ENCODE results near the gene MTCL3.

Gene MTCL3

DNA sequence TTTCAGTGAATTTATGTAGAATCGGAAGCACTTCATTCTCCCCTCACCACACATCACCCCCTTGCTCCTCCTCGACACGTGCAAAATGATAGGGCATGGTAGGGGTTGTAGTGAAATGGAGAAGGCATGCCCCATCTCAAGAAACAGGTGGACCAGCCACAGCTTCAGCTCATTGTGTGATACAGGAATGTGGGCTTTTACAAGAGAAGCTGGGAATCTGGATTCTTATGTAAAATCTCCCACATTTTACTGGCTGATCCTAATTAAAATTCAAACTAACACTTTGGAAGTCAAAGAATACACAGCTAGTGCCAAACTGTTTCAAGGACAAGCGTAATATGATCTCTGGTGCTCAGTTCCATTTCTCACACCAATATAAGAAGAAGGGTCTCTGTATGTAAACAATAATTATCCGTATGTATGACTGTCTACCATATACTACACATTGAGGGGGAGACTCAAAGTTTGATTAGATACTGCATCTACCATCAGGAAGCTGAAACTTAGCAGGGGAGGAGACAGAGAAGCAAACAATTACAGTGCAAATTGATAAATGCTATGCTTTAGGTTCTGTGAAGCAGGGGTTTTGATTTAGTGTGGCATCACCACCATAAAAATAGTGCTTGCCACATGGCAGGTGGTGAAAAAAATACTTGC lies 35.6 kb downstream of the MTCL3 start (continued):
- TF ChIP-seq, protein P1, sequence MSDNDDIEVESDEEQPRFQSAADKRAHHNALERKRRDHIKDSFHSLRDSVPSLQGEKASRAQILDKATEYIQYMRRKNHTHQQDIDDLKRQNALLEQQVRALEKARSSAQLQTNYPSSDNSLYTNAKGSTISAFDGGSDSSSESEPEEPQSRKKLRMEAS (CRISPR knock-in tag; IDR thresholded peaks at IDR 0.05) = peak; percentile 83
- 0 out of 2 replicates have a peak, but pooled peaks have one; percentile 38 for TF ChIP-seq ZBTB21 (CRISPR knock-in tag; IDR thresholded peaks at IDR 0.05; ENCODE audit: borderline replicate concordance)
- 0 out of 2 replicates have a peak, but pooled peaks have one; percentile 58 for TF ChIP-seq SMAD3 (CRISPR knock-in tag; IDR thresholded peaks at IDR 0.05; ENCODE audit: borderline replicate concordance)
- TF ChIP-seq, protein P2, sequence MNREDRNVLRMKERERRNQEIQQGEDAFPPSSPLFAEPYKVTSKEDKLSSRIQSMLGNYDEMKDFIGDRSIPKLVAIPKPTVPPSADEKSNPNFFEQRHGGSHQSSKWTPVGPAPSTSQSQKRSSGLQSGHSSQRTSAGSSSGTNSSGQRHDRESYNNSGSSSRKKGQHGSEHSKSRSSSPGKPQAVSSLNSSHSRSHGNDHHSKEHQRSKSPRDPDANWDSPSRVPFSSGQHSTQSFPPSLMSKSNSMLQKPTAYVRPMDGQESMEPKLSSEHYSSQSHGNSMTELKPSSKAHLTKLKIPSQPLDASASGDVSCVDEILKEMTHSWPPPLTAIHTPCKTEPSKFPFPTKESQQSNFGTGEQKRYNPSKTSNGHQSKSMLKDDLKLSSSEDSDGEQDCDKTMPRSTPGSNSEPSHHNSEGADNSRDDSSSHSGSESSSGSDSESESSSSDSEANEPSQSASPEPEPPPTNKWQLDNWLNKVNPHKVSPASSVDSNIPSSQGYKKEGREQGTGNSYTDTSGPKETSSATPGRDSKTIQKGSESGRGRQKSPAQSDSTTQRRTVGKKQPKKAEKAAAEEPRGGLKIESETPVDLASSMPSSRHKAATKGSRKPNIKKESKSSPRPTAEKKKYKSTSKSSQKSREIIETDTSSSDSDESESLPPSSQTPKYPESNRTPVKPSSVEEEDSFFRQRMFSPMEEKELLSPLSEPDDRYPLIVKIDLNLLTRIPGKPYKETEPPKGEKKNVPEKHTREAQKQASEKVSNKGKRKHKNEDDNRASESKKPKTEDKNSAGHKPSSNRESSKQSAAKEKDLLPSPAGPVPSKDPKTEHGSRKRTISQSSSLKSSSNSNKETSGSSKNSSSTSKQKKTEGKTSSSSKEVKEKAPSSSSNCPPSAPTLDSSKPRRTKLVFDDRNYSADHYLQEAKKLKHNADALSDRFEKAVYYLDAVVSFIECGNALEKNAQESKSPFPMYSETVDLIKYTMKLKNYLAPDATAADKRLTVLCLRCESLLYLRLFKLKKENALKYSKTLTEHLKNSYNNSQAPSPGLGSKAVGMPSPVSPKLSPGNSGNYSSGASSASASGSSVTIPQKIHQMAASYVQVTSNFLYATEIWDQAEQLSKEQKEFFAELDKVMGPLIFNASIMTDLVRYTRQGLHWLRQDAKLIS (CRISPR knock-in tag; IDR thresholded peaks at IDR 0.05; ENCODE audit: borderline replicate concordance) = peak; percentile 55; the same call in 1 of the 2 replicates
- TF ChIP-seq TEAD1 (CRISPR knock-in tag; IDR thresholded peaks at IDR 0.05) = peak; percentile 71; the same call in 1 of the 2 replicates

DNA sequence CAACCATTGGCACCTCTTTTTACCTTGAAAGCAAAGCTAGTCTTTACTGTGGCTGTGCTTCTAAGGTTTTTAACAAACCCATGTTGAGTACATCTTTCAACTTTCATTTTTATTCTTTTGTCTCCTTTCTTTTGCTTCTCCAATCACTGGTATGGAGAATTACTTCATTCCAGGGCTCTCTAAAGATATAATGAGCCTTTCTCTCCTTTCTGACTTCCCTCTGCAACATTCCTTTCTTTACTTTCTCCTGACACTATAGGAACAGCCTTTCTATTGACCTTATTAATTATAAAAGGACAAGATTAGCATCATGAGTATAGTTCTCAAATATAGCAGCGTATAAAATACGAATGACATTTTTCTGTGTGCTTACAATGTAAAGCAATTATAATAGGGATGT lies 36.8 kb downstream of the MTCL3 start:
- H3K36me3 Mint-ChIP-seq = peaks cover 31% of the 10 kb centered on the region
- peak overlapping the region; percentile 87 for H3K27ac Mint-ChIP-seq
- ChIA-PET CTCF (interaction anchor here (1.2 to 9.7 kb wide), 2 partner anchors 33 to 36 kb away, joined by 4 to 106 read pairs; partner anchors contain the start of gene MTCL3), POLR2A (interaction anchor here (1.2 to 1.8 kb wide), 2 partner anchors 33 to 36 kb away, joined by 4 to 7 read pairs; partner anchors contain the start of gene MTCL3)
- no peaks in the 10 kb centered on the region for H3K9me3 Mint-ChIP-seq
- no peak for TF ChIP-seq KAT7 (CRISPR knock-in tag; IDR thresholded peaks at IDR 0.05; ENCODE audit: borderline replicate concordance)
- TF ChIP-seq, protein P3, sequence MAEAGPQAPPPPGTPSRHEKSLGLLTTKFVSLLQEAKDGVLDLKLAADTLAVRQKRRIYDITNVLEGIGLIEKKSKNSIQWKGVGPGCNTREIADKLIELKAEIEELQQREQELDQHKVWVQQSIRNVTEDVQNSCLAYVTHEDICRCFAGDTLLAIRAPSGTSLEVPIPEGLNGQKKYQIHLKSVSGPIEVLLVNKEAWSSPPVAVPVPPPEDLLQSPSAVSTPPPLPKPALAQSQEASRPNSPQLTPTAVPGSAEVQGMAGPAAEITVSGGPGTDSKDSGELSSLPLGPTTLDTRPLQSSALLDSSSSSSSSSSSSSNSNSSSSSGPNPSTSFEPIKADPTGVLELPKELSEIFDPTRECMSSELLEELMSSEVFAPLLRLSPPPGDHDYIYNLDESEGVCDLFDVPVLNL (CRISPR knock-in tag; IDR thresholded peaks at IDR 0.05; ENCODE audit: borderline replicate concordance, low read depth) = no peak
- no peak for TF ChIP-seq NFE2L1 (CRISPR knock-in tag; IDR thresholded peaks at IDR 0.05)
- TF ChIP-seq, protein P4, sequence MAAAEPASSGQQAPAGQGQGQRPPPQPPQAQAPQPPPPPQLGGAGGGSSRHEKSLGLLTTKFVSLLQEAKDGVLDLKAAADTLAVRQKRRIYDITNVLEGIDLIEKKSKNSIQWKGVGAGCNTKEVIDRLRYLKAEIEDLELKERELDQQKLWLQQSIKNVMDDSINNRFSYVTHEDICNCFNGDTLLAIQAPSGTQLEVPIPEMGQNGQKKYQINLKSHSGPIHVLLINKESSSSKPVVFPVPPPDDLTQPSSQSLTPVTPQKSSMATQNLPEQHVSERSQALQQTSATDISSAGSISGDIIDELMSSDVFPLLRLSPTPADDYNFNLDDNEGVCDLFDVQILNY (CRISPR knock-in tag; IDR thresholded peaks at IDR 0.05) = no peak
- TF ChIP-seq, protein P5, sequence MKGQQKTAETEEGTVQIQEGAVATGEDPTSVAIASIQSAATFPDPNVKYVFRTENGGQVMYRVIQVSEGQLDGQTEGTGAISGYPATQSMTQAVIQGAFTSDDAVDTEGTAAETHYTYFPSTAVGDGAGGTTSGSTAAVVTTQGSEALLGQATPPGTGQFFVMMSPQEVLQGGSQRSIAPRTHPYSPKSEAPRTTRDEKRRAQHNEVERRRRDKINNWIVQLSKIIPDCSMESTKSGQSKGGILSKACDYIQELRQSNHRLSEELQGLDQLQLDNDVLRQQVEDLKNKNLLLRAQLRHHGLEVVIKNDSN (CRISPR knock-in tag; IDR thresholded peaks at IDR 0.05) = no peak
- TF ChIP-seq CBFB (CRISPR knock-in tag; IDR thresholded peaks at IDR 0.05; ENCODE audit: low read depth) = no peak
- TF ChIP-seq, protein P6, sequence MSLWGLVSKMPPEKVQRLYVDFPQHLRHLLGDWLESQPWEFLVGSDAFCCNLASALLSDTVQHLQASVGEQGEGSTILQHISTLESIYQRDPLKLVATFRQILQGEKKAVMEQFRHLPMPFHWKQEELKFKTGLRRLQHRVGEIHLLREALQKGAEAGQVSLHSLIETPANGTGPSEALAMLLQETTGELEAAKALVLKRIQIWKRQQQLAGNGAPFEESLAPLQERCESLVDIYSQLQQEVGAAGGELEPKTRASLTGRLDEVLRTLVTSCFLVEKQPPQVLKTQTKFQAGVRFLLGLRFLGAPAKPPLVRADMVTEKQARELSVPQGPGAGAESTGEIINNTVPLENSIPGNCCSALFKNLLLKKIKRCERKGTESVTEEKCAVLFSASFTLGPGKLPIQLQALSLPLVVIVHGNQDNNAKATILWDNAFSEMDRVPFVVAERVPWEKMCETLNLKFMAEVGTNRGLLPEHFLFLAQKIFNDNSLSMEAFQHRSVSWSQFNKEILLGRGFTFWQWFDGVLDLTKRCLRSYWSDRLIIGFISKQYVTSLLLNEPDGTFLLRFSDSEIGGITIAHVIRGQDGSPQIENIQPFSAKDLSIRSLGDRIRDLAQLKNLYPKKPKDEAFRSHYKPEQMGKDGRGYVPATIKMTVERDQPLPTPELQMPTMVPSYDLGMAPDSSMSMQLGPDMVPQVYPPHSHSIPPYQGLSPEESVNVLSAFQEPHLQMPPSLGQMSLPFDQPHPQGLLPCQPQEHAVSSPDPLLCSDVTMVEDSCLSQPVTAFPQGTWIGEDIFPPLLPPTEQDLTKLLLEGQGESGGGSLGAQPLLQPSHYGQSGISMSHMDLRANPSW (CRISPR knock-in tag; conservative IDR thresholded peaks at IDR 0.05; ENCODE audit: low read depth) = no peak
- no peak for TF ChIP-seq ZNF232 (CRISPR knock-in tag; IDR thresholded peaks at IDR 0.05)
- no peak for TF ChIP-seq TCF7 (CRISPR knock-in tag; IDR thresholded peaks at IDR 0.05; ENCODE audit: low read depth)
- no peak for TF ChIP-seq CREB1 (CRISPR knock-in tag; IDR thresholded peaks at IDR 0.05)
- TF ChIP-seq ETV6 (CRISPR knock-in tag; IDR thresholded peaks at IDR 0.05) = no peak
- TF ChIP-seq, protein P7, sequence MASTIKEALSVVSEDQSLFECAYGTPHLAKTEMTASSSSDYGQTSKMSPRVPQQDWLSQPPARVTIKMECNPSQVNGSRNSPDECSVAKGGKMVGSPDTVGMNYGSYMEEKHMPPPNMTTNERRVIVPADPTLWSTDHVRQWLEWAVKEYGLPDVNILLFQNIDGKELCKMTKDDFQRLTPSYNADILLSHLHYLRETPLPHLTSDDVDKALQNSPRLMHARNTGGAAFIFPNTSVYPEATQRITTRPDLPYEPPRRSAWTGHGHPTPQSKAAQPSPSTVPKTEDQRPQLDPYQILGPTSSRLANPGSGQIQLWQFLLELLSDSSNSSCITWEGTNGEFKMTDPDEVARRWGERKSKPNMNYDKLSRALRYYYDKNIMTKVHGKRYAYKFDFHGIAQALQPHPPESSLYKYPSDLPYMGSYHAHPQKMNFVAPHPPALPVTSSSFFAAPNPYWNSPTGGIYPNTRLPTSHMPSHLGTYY (CRISPR knock-in tag; IDR thresholded peaks at IDR 0.05) = no peak
- TF ChIP-seq ZNF263 (CRISPR knock-in tag; IDR thresholded peaks at IDR 0.05; ENCODE audit: low read depth) = no peak
- TF ChIP-seq GABPB1 (CRISPR knock-in tag; IDR thresholded peaks at IDR 0.05) = no peak
- TF ChIP-seq SP1 (CRISPR knock-in tag; conservative IDR thresholded peaks at IDR 0.05) = no peak
- TF ChIP-seq ZBTB21 (CRISPR knock-in tag; IDR thresholded peaks at IDR 0.05; ENCODE audit: borderline replicate concordance) = no peak
- TF ChIP-seq, protein P8, sequence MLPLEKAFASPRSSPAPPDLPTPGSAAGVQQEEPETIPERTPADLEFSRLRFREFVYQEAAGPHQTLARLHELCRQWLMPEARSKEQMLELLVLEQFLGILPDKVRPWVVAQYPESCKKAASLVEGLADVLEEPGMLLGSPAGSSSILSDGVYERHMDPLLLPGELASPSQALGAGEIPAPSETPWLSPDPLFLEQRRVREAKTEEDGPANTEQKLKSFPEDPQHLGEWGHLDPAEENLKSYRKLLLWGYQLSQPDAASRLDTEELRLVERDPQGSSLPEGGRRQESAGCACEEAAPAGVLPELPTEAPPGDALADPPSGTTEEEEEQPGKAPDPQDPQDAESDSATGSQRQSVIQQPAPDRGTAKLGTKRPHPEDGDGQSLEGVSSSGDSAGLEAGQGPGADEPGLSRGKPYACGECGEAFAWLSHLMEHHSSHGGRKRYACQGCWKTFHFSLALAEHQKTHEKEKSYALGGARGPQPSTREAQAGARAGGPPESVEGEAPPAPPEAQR (CRISPR knock-in tag; IDR thresholded peaks at IDR 0.05) = no peak
- TF ChIP-seq OVOL2 (CRISPR knock-in tag; IDR thresholded peaks at IDR 0.05; ENCODE audit: borderline replicate concordance) = no peak
- no peak for TF ChIP-seq JUN (CRISPR knock-in tag; IDR thresholded peaks at IDR 0.05)
- H3K4me3 Mint-ChIP-seq = peak overlapping the region; percentile 5; the same call in 1 of the 2 replicates
- peaks cover 70% of the 10 kb centered on the region for H3K4me1 Mint-ChIP-seq
- no peaks in the 10 kb centered on the region for H3K27me3 Mint-ChIP-seq (ENCODE audit: low read depth)
- ATAC-seq = no peak
- no peak for DNase-seq (ENCODE audit: low spot score)
